SW 1271 (cell line): ENCODE results near the gene PROX1.

ENCODE experiments used
- DNase-seq, 2 experiments: peaks; one replicate each; lab custom pipeline; 2025; lab: John Stamatoyannopoulos, UW

Gene PROX1

DNA sequence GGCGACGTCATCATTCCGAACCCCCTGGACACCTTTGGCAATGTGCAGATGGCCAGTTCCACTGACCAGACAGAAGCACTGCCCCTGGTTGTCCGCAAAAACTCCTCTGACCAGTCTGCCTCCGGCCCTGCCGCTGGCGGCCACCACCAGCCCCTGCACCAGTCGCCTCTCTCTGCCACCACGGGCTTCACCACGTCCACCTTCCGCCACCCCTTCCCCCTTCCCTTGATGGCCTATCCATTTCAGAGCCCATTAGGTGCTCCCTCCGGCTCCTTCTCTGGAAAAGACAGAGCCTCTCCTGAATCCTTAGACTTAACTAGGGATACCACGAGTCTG lies 10.0 kb downstream of the PROX1 start:
- no peak for DNase-seq

DNA sequence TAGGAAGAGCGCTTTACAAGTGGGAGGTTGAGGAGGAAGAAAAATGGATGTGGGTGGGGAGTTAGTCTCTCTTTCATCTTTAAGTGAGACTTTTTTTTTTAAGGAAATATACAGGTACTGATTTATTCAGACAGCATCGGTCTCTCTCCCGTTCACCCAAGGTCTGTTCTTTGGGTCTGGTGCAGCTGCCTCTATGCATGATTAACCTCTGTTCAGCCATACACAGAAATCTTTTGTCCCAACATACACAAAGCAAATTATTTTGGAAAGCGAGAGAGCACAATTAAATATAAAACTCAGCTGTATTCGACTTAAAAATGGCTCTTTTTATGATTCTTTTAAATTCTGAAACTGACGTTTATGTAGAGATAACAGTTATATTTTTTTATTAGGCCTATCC lies 11.0 kb downstream of the PROX1 start:
- no peak for DNase-seq

DNA sequence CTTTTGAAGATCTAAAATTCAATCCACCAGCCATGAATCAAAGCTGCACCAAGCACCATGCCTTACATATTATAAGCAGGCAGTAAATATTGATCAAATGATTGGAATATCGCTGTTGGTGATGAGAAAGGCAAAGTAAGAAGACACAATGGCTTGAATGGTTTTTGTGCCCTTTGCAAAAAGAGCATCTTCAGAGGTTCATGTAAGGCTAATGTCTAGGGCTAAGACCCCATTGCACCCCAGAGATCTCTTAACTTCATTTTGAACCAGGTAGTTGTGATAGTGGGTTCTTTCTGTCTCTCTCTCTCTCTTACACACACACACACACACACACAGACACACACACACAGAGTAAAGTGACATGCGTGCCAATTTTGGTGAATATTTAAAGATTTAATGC lies 12.0 kb downstream of the PROX1 start:
- no peak for DNase-seq

DNA sequence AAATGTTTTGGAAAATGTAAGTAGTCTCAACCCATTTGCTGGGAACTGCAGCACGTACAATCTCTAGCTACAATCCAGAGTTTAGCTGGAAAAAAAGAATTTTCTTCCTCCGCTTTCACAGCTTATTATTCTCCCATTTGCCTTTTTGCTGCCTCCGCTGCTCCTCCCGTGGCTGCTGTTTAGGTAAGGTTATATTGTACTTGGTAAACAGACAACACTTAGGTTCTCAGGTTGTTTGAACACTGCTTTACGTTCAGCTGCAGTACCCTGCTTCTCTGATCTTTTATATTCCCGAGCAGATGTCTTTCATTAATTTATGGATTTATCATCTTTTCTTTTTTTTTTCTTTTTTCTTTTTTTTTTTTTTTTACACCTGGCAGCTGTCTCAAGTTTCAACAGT lies 14.3 kb downstream of the PROX1 start:
- DNase-seq: no peak

DNA sequence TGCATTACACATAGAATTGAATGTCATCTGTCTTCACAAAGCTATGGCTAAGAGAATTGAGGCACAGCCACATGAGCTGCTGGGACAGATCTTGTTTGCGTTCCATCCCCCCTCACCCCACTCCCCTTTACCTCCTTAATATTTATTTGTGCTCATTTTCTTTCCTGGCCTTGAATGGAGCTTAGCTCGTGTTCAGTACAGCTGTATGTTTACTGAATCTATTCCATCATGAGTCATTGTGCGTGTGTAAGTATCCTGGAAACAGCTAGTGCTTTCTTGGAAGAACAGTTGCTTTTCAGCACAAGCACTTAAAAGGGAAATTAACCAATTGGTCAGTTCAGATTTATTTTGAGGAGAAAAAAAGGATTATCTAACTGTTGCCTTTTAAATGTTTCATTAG lies 14.7 kb downstream of the PROX1 start:
- DNase-seq: no peak

DNA sequence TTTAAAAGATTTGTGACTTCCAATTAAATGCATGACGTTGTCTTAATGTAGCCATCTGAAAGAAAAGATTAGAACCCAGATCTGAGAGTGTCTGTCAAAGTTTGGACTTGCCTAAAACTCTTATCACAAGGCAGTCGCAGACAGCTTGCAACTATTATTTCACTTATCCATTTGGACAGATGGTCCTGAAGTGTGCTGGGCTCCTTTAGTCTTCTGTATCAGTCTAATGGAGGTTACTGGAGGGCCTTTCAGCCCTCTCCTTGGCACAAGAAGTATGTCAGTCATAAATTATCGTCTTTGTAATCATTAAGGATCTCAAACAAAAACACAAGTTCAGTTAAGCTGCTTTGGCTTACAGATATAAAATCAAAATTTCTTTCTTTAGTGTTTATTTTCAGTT lies 15.5 kb downstream of the PROX1 start:
- DNase-seq: no peak

DNA sequence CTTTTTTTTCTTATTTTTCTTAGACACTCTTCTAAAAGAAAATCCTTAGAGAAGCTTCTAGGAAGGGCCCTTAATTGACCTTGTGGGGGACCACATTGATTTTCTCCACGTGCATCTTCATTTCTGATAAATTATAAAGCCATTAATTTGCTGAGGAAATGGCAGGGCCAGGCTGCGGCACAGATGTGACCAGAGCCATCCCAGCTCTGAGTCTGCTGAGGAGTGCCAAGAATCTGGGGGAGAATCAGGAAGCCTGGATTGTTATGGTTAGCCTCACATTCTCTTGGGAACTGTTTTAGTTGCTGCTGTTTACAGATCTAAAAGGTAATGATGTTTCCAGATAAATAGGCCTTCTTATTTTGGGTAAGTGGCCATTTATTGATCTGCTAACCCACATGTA lies 16.2 kb downstream of the PROX1 start:
- DNase-seq: no peak

DNA sequence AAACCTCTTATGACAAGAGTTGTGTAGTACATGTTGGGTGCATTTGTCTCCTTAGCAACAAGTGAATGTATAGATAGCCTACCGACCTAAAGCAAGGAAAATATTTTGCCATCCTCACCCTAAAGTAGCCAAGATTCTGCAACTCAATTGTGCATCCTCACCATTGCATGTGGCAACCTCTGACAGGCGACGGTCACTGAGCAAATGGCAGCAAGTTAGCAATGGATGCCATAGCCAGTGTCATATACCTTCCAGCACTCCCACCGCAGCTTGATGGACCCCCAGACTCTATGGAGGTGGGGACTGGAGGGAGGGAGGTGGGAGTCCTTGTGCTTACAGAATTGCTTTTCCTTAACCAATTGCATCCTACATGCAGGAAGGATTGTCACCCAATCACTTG lies 17.0 kb downstream of the PROX1 start:
- no peak for DNase-seq

DNA sequence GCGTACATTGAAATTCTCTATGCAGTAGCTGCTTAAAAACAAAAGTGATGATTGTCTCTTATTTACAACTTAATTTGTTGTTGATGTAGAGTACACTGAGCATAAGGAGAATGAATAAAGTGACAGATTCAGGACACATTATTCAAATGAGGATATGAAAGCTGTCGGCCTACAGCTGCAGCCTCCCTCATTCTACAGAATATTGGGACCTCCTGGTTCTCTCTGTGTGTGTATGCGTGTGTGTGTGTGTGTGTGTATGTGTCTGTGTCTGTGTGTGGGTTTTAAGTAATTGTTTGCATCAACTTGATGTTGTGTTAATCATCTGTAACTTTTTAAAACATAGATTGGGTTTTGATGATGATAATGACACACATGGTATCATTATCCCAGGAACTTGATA lies 17.9 kb downstream of the PROX1 start:
- no peak for DNase-seq

DNA sequence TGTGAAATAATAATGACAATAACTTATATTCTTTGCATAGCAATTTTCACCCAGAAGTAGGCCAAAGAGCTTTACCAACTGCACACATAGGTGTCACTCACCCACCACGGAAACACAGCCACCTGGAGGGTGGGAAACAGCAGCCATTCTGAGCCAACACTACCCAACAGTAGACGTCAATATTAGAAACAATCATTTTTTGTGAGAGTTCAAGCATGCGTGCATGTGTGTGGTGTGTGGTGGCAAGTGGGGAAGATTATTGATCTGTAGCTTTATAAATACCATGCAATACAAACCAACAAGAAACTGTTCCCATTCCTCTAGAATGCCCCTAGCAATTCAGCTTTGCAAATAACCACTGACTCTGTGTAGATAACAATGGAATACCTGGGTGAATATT lies 19.1 kb downstream of the PROX1 start:
- DNase-seq: no peak

DNA sequence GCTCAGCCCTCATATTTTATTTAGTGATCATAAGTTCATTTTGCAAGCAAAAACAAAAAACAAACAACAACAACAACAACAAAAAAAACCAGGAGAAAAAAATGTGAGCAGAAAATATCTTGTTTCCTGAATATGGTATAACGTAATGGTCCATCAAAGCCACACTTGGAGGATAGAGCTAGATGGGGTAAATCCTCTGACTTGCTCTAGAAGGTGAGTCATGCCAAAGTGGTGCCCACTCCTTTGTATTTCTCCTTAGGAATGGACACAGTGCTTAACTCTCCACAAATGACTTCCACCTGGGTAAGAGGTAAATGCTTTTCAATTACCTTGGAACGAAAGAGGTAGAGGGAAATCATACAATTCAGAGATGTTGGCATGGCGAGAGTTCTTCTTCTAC lies 20.6 kb downstream of the PROX1 start:
- DNase-seq: no peak

DNA sequence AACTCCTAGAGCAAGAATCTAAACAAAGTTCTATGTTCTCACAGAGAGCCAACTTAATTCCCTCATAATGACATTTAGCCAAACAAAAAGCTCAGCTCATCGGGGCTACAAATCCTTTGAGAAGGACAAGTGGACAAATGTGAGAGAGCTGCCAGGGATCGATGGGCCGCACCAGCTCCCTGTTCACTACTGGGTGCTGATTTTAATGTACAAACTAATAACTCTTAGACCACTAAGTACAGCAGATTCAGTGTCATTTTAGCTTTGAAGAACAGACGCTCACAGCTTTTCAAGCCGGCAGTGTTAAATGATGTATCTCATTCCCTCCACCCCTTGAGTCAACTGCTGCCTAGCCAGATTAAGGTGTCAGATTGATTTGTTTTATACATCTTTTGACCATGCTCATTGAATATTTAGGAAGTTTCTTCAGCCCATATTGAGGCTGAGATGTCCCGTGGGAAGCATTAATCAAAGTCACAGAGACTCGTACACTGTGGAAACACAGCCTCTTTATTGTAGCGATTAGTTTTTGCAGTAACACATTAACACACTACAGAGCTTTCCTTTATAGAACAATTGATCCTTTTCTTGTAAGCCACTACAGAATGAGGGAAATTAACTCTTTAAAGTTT lies 21.1 kb downstream of the PROX1 start:
- DNase-seq: no peak

DNA sequence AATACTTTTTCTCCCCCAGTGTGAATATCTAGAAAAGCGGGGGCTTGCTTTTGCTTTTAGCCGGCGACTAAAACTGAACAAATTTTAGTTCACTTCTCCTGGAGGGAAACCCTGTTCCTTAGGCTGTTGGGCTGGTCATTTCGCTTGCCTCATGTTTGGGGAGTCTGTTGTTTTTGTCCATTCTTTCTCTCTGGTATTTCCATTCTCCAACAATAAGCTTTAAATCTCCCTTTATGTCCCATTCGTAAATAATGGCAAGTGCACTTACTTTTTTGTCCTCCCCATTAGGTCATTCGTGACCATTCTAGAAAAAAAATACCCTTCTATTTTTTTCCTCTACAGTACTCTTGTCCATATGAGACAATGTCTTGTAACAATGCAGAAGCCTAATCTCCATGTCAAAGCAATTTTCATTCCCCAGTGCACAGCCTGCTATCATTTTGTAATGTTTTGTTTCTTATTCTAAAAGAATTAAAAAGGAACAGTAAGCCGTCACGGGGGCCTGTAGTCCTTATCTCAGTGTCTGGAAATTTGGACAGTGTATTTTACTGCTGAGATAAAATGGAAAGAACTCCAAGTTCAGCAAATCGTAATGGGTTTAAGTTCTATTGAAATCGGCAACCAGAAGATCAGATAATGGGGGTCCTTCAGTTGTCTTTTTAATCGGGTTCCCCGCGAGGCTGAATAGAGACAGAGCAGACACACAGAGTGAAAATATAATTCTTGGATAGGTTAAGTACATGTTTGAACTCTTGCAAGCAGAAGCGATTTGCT lies 21.8 kb downstream of the PROX1 start:
- no peak for DNase-seq

DNA sequence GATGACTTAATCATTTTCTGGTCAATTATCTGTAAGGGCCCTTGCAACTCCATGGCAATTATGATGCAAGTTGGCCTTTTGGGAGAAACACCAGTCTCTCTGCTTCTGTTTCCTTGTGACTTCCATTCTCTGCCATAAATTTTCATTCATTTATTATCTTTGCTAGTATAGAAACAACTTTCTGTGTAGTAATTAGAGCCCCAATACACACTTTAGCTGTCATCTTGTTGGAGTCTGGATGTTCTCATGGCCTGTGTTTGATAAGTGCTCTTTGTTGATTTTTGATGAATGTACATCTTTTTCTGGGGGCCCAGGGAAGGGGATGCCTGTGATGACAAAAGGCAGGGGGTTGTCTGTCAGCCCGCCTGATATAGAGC lies 22.4 kb downstream of the PROX1 start:
- DNase-seq: no peak

DNA sequence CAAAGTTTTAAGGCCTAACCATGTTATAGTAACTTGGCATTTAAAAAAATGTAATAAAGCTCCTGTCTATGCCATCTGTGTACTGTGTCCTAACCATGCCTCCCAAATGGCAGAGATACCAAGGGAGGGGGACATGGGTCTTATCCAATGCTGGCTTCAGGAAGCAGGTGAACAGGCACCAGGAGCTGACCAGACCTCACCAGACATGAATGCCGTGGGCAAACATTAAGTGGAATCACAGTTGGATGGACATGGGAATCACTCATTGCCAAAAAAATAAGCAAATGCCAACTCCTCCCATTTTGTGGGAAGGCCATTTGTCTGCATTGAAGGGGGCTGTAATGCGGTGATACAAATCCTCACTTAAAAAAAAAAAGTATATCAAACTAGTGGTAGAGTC lies 22.9 kb downstream of the PROX1 start:
- no peak for DNase-seq

DNA sequence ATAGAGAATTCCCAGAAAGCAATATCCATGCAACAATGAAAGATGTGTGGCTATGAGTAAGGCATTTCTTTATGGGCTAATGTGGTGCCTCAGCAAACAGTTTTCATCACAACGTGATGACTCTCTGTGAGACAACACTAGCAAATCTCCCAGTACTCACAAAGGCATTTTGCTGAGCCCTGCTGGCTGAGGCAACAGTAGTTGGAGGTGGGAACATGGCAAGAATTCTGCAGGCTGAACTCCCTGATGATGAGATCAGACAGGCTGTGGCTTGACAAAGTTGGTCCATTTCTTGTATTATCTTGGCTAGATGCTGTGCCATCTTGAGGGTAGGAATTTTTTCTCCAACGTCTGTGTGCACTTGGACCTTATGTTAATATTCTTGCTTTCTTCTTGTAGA lies 24.6 kb downstream of the PROX1 start:
- no peak for DNase-seq

DNA sequence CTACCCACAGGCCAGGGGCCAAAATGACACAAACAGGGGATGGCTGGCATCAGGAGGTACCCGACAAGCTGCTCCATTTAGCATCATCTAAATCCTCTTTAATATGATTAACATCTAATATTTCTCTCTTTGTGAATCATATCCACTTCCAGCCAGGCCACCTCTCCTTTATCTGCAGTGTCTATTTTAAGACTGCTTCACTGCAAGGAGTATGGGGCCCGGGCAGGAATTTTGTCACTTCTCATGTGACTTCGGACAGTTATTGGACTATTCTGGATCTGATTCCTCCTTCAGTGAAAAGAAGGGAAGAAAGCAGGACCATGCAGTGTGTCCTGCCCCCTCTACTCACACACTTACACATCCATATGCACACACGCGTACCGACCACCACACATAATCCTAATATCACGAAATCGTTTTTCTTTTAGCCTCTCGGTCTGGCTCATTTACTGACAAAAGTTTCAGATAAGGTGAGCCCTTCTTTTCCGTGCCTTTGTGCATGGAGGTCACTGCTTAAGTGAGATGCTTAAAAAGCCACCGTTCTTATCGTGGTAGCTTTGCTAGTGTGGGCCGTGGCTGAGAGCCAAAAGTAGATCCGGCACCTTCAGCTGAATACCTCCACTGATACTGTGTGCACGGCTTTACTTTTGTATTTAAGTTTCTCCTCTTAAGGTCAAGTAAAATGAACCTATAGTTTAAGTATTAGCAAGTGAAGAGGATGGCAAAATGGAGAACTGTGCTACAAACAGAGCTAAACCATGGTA lies 26.0 kb downstream of the PROX1 start:
- DNase-seq: no peak

DNA sequence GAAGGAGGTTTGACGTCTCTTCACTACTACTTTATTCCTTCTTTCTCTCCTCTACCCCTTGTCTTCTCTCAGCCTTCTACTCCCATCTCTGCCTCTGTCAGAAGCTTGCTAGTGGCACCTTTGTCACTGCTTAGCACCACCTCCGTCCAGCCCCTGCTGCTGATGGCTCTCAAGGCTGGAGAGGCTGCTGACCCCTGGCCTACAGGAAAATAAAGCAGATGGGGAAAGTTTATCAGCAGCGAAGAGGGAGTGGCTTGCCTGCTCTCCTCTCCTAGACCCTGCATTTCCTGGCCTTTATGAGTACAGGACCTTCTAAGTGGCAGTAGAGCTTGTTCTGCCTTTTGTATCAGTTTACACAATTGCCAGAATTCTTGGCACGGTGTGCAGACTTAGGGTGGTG lies 27.0 kb downstream of the PROX1 start:
- no peak for DNase-seq

DNA sequence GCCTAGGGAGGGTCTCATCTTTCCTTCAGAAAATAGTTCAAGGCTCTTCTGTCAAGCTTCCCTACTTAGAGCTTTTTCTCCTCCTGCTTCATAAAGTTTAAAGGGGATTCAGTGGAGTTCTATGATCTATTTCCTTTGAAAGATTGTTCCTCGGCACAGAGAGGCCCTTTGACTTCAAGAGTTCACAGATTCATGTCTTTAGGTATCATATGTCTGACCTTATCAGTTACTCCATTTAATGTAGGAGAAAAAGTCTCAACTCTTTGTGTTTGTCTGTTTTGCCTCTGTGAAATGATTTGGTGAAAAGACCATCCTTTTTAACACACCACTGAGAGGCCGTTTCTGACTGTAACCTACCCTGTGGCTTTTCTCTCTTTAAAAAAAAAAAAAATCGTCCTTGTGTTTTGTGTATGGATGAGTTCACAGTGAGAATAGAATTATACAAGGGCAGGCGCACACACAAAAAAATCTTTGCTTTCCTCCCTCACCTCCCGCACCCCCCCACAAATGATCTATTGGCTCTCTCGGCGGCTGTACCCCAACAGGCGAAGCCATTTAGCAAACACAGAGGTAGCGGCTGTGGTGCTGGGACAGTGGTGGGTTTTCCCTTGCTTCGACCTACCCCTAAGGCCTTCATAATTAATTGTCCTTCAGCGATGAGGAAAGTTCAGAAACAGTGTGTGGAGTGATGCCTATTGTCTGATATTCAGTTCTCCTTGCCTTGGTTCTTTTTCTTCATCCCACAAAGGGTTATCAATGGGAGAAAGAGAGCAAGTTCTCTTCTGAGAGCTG lies 29.6 kb downstream of the PROX1 start:
- no peak for DNase-seq

DNA sequence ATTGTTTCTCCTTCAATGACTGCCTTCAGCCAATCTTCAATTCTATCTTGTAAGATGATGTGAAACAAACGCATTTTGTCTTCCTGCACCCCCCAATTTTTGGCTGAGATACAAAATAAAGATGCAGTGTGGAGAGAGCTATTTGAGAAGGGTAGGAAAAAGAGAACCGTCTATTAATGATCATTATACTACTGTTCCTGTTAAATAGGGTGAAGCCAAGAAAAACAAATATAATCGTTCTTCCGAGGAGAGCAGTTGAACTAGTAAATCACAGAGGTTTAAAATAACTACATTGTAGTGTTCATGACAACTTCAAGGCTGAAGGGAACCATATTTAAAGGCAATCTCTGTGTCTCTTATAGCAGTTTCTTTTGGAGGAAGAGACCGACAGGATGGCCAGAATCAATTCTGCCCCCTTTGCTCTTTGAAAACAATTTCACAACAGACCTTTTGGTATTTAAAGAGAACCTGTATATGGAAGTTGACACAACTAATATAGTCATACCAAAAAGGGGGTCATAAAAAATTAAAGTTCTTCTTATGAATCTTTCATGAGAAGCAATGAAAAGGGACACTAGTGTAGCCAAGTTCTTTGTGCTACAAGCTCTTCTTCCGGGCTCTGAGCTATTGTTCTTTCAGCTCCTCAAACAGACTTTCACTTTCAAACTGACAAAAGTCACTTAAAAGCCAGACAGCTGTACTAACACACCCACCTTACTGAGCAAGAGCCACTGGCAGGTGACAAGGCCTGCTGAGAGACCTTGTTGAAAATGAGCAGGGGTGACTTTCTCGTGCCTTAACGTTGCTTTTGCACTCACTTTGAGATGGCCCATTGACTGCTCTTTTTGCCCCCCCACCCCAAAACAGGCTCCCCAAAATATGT lies 30.9 kb downstream of the PROX1 start:
- DNase-seq: no peak

DNA sequence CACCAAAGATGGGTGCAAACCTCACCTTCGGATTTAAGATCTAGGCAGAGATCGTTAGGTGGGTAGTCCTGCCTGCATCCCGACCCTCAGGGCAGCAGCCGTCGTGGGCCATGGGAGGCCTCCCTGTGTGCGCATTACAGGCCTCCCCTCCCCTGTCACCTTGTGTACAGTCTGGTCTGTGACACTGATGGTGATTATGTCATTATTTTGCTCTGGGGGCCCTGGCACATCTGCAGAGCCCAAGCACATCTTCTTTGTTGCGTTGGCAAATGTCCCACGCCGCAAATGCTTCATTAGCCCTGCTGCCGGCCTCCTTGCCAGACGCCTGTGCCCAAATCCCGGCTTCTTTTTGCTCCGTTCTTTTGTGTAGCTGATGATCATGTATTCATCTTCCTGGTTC lies 31.7 kb downstream of the PROX1 start:
- no peak for DNase-seq

DNA sequence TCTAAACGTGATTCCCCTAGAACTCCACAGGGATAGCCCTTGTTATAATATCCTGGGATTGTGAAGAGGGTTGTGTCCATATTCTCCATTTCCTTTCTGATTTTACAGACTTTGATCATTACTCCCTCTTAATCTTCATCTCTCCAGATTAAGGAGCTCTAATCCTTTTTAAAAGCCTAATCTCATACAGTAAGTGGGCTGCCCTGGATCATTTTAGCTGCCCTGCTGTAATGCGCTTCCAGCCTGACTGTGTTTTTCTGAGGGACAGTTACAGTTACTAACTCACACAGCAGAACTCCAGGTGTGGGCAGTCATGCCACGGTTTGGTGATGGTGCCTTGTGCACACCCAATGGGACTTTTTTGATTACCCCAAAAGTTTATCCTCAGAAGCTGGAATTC lies 33.5 kb downstream of the PROX1 start:
- no peak for DNase-seq
